HL-60 (cell line): ENCODE data around the gene ANGPTL2.

Source experiments
- DNase-seq, 2 experiments: peaks; one replicate each; pipeline ENCODE4 v3.0.0-alpha.2; 2010 to 2020; ENCODE audit warnings: low read depth in 1 of 2, low spot score in 1 of 2
- H3K27ac ChIP-seq: fragments of 250-450 bp; sonication (Bioruptor Pico); replicated peaks from 2 replicates; pipeline ENCODE4 v1.5.1; 2020; ENCODE audit warnings: mild to moderate bottlenecking, moderate library complexity
- H3K27me3 ChIP-seq: fragments of 250-450 bp; sonication (Bioruptor Pico); 2 replicates; pipeline ENCODE4 v1.5.1; 2021; ENCODE audit warnings: mild to moderate bottlenecking, moderate library complexity; ENCODE audit not compliant: insufficient read depth, poor library complexity, severe bottlenecking
- H3K4me3 ChIP-seq: replicated peaks from 2 replicates; pipeline ENCODE4 v1.5.1; 2011; ENCODE audit warnings: mild to moderate bottlenecking, control low read depth, low read length; ENCODE audit not compliant: insufficient read depth
- CTCF ChIP-seq: IDR thresholded peaks from one replicate; pipeline ENCODE4 v1.5.1; 2011; ENCODE audit warnings: low read length, control low read depth, inconsistent platforms; ENCODE audit not compliant: insufficient read depth
- GABPA ChIP-seq: IDR thresholded peaks from 2 replicates; pipeline ENCODE4 v1.6.1; 2012; ENCODE audit warnings: low read depth
- POLR2AphosphoS5 ChIP-seq: IDR thresholded peaks from 2 replicates; pipeline ENCODE4 v1.6.1; 2012; ENCODE audit warnings: low read depth
- REST ChIP-seq: IDR thresholded peaks from 2 replicates; pipeline ENCODE4 v1.6.1; 2012; ENCODE audit warnings: low read depth; ENCODE audit not compliant: insufficient replicate concordance
- SPI1 ChIP-seq: IDR thresholded peaks from 2 replicates; pipeline ENCODE4 v1.6.1; 2012; ENCODE audit warnings: low read depth, mild to moderate bottlenecking, borderline replicate concordance

ANGPTL2 gene

DNA sequence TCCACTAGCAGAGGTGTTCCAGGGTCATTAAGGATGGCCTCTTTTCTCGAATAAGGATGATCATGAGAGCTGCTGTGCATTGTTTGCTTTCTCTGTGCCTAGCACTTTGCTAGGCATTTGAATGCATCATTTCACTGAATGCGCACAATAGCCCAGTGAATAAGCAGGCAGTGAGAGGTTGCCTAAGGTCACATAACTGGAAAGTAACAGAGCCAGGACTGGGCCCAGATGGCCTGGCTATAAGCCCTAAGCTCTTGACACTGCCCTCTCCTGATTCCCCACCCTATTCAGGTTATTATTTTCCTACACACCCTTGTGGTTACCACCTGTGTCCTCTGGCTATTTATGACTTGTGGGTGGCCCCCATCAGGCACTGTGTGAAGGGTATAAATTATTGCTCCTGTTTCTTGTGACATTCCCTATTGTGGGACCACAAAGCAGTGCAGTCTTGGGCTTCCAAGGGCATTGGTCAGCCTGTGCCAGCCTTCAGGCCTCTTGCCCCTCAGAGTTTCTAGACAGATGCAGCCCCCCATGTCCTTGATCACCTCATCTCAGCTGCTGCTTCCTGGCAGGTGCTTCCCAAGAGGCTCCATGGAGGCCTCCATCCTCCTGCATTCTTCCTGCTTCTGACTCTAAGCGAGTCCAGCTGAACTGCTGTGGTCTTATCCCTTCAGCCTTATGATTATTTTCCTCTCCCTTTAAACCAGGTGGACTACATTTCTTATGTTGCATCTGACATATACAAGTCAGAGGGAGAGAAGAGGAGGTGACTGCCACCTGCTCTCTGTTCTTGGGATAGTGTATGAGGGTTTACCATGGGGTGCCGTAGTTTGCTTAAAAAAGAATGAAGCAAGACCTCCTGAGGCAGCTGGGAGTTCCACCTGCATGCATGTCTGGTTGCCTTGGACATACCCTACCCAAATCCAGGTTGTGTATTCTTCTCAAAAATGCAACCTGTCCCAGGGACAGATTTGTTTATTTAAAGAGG lies 47.6 kb downstream of the ANGPTL2 start:
- Histone ChIP-seq H3K4me3 (no peak overlapping the region), H3K27ac (no peak overlapping the region)
- no peak for DNase-seq

GRCh38 chr9:127067603-127068220 lies 54.7 kb downstream of the ANGPTL2 start:
- no peak overlapping the region for H3K27ac ChIP-seq
- no peaks in the 10 kb centered on the region for H3K27me3 ChIP-seq
- no peak for TF ChIP-seq REST
- no peak for DNase-seq
- H3K4me3 ChIP-seq: no peak overlapping the region

More for the DNA sequence above, 47.6 kb downstream of the ANGPTL2 start:
- H3K27me3 ChIP-seq: peaks cover 3% of the 10 kb centered on the region
- TF ChIP-seq GABPA (no peak), POLR2AphosphoS5 (no peak), SPI1 (no peak), REST (no peak), CTCF (no peak)

GRCh38 chr9:127066851-127067136 lies 55.6 kb downstream of the ANGPTL2 start:
- no peak for TF ChIP-seq REST
- TF ChIP-seq POLR2AphosphoS5: no peak
- TF ChIP-seq SPI1: no peak
- TF ChIP-seq GABPA: no peak
- no peak for TF ChIP-seq CTCF
- no peak overlapping the region for H3K27ac ChIP-seq
- no peak overlapping the region for H3K4me3 ChIP-seq
- peak in 1 of 2 experiments; percentile 6 for DNase-seq
- no peaks in the 10 kb centered on the region for H3K27me3 ChIP-seq
